Measurements from ENCODE around the gene CMKLR1.

CMKLR1 gene

DNA sequence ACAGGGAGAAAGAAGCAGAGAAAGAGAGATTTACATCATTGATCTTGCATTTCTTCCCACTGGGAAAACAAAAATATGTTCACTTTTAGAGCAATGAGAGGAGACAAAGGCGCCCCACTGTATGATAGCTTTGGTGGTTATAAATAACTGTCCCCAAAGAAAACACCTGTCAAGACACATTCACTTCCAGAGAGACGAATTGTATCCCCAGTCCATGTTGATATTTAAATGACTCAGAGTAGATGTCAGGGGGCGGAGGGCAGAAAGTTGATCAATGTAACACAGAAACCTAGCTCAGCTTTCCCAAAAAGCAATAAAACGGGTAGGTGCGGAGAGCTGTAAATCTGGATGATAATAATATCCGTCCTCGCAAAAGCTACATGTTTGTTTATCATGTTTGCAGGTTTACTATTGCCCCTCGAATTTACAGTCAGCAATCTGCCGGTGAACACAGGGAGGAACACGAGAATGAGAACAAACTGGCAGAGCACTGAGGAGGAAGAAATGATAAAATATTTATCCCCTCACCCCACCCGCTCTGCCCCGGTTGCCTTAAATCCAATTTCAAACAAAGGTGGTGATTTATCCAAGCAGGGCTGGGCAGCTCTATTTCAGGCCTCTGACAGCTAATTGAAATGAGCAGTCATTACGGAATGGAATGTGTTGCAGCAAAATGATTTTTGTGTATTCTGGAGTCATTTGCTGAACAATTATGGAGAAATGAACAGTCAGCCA is 84.4 kb downstream of the CMKLR1 start:
- DNase-seq (ENCODE audit: low read depth) = no peak
- no peak overlapping the region for H3K4me3 ChIP-seq (ENCODE audit: control insufficient read depth, low read depth, low read length)
- TF ChIP-seq, protein P1, sequence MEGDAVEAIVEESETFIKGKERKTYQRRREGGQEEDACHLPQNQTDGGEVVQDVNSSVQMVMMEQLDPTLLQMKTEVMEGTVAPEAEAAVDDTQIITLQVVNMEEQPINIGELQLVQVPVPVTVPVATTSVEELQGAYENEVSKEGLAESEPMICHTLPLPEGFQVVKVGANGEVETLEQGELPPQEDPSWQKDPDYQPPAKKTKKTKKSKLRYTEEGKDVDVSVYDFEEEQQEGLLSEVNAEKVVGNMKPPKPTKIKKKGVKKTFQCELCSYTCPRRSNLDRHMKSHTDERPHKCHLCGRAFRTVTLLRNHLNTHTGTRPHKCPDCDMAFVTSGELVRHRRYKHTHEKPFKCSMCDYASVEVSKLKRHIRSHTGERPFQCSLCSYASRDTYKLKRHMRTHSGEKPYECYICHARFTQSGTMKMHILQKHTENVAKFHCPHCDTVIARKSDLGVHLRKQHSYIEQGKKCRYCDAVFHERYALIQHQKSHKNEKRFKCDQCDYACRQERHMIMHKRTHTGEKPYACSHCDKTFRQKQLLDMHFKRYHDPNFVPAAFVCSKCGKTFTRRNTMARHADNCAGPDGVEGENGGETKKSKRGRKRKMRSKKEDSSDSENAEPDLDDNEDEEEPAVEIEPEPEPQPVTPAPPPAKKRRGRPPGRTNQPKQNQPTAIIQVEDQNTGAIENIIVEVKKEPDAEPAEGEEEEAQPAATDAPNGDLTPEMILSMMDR (IDR thresholded peaks at IDR 0.05; ENCODE audit: control insufficient read depth, insufficient read depth, low read depth, low read length, missing control alignments) = no peak

DNA sequence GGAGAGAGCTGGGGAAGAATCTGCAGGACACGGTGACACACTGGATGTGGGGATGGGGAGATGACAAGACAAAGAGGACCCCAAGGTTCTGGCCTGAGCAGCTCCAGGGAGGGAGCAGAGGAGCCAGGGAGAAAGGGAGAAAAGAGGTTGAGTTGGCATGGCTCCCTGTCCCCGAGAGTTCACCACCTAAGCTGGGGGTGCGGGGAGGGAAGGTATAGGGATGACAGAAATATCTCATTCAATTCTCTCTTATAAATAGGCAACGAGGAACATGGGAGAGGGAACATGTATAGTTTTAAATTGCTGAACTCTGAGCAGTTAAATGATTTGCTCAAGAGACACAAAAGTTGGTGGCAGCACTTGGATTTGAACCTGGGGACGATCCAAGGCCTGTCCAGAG is 85.1 kb downstream of the CMKLR1 start:
- TF ChIP-seq, protein P1 (IDR thresholded peaks at IDR 0.05; ENCODE audit: control insufficient read depth, insufficient read depth, low read depth, low read length, missing control alignments) = no peak
- H3K4me3 ChIP-seq (ENCODE audit: control insufficient read depth, low read depth, low read length) = no peak overlapping the region
- no peak for DNase-seq (ENCODE audit: low read depth)

DNA sequence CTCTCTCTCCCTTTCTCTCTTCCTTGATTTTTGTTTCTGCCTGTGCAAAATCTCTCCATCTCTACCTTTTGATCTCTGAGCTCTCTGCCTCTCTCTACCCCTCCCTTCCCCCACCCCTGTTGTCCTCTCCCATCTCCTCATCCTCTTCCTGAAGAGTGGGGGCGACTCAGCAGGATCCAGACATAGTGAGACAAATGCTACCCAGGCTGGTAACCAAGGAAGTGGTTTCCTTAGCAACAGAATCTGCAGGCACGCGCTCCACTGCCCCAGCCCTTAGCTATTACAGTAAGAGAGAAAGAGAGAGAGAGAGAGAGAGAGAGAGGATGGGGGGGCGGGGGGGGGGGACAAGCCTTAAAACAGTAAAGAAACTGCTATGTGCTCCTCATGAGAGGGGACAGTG is 85.6 kb downstream of the CMKLR1 start:
- no peak overlapping the region for H3K4me3 ChIP-seq (ENCODE audit: control insufficient read depth, low read depth, low read length)
- TF ChIP-seq, protein P1 (IDR thresholded peaks at IDR 0.05; ENCODE audit: control insufficient read depth, insufficient read depth, low read depth, low read length, missing control alignments) = no peak
- no peak for DNase-seq (ENCODE audit: low read depth)

DNA sequence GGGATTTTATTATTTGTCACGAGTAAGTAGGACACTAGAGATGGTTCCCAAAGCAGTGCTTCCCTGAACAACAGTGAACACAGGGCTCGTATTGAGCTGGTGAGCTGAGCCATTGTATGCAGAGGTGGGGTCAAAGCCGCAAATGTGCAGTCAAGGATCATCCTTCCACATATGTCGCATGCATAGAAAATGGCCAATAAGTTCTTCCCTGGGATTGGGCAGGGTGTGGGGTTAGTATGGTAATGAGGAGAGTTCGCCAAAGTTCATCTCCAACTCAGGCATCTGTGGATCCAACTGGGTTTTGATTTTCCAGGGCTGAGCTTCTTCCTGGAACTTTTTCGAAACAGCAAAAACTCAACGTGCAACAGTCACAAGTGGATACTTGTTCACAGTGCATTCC is 86.6 kb downstream of the CMKLR1 start:
- no peak for DNase-seq (ENCODE audit: low read depth)
- TF ChIP-seq, protein P1 (IDR thresholded peaks at IDR 0.05; ENCODE audit: control insufficient read depth, insufficient read depth, low read depth, low read length, missing control alignments) = no peak
- no peak overlapping the region for H3K4me3 ChIP-seq (ENCODE audit: control insufficient read depth, low read depth, low read length)

DNA sequence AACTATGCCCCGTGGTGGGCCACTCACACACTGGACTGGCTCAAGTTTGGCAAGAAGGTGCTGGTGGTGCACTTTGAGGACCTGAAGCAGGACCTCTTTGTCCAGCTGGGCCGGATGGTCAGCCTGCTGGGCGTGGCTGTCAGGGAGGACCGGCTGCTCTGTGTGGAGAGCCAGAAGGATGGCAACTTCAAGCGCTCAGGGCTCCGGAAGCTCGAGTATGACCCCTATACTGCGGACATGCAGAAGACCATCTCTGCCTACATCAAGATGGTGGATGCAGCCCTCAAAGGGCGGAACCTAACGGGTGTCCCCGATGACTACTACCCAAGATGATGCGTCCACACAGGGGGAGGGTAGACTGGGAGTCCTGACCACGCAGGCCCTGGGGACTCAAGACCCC is 91.1 kb downstream of the CMKLR1 start:
- TF ChIP-seq, protein P1 (IDR thresholded peaks at IDR 0.05; ENCODE audit: control insufficient read depth, insufficient read depth, low read depth, low read length, missing control alignments) = no peak
- no peak for DNase-seq (ENCODE audit: low read depth)

DNA sequence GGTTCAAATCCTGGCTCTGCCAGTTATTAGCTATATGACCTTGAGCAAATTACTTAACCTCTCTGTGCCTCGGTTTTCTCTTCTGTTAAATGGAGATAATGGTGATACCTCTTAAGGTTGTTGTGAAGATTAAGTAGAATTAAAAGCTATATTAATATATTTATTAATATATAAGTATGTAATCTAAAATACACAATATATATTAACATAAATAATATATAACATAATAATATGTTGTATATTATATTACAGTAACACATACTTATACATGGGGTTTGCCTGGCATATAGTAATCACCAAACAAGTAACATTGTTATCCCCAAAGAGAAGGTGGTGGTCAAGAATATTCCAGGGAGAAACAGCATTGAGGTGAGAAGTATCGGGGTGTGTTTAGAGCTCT is 92.0 kb downstream of the CMKLR1 start:
- DNase-seq (ENCODE audit: low read depth) = no peak
- no peak overlapping the region for H3K4me3 ChIP-seq (ENCODE audit: control insufficient read depth, low read depth, low read length)
- TF ChIP-seq, protein P1 (IDR thresholded peaks at IDR 0.05; ENCODE audit: control insufficient read depth, insufficient read depth, low read depth, low read length, missing control alignments) = no peak

More for the DNA sequence above, 91.1 kb downstream of the CMKLR1 start:
- H3K4me3 ChIP-seq (ENCODE audit: control insufficient read depth, low read depth, low read length) = no peak overlapping the region
